Activated CD4-positive, alpha-beta T cell treated with anti-CD3 and anti-CD28 coated beads, Interleukin-2, amount 50 U/mL, for 16 hours (primary cell): ENCODE results near the gene DDAH1.

Source experiments
- DNase-seq: peaks from one replicate; pipeline ENCODE4 v3.0.0-alpha.2; 2020

Gene DDAH1

DNA sequence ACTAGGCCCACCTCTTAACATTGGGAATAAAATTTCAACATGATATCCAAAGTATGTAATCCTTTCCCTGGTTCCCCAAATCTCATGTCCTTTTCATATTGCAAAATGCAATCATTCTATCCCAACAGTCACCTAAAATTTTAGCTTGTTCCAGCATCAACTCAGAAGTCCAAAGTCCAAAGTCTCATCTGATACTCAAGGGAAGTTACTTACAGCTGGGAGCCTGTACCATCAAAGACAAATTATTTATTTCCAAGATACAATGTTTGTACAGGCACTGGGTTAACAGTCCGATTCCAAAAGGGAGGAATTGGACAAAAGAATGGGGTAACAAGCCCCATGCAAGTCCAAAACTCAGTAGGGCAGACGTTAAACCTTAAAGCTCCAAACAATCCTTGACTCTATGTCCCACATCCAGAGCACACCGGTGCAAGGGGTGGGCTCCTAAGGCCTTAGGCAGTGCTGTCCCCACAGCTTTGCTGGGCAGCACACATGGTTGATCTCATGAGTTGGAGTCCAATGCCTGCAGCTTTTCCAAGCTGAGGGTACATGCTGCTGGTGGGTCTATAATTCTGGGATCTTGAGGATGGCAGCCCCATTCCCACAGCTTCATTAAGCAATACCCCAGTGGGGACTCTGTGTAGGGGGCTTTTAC, 78.8 kb downstream of the DDAH1 start:
- no peak for DNase-seq

DNA sequence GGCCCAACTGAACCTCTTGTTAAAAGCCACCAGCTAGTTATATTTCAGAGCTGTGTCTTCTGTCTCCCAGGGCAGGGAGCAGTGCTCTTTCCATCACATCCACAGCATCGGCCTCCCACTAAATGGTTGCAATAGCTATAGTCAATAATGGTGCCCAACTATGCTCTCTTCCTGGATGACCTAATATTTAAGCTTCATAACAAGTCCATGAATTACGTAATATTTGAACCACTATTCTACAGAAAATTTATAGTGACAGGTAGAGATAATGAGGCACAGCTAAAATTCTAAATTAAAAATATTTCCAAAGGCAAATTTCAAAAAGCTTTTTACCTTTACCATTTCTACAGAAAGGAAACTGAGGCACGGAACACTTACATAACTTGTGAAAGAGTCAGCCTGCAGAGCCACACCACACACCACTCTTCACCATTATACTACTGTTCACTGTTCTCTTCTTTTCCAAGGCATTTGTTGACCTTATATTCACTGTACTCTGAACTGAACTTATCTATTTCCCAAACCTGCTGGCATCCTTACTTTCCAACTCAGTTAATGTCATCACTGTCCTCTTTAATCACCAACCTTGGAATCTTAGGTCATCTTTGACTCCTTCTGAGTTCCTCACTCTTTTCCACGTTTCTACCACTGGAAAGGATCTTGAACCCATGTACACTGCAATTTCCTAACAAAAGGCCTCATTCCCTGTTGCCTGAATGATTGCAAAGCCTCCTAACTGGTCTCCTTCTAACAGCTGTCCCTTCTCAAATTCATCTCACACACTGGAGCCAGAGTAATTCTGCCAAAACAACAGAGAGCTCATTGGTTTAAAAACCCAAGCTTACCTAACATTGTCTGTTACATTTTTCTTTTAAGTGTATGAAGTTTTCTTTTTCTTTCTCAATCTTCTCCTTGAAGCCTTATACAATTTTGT, 85.5 kb downstream of the DDAH1 start:
- no peak for DNase-seq

DNA sequence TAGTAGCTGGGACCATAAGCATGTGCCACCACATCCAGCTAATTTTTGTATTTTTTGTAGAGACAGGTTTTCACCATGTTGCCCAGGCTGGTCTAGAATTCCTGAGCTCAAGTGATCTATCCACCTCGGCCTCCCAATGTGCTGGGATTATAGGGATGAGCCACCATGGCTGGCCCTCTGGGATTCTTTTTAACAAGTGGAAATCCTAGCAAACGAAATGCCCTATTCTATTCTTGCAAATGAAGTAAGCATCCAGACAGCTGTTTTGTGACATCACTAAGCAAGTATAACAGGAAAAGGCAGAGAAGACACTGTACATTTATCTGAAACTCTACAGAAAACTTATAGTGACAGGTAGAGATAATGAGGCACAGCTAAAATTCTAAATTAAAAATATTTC, 86.4 kb downstream of the DDAH1 start:
- no peak for DNase-seq

DNA sequence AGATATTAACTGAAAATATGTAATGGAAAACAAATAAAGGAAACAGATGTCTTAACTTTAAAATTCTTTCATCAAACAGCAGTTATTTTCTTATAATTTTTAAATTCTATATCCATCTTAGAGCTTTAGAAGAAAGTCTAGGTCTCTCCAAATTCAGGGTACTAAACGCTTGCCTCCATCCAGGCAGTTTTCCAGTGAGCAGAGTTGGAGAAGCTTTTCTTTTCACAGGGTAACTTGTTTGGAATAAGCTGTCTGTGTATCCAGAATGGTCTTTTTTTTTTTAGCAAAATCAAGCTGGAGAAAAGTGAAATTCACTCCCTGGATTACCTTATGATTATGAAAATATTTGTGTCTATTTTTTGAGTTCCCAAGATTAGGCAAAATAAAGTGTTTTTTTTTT, 88.6 kb downstream of the DDAH1 start:
- DNase-seq, result no peak

DNA sequence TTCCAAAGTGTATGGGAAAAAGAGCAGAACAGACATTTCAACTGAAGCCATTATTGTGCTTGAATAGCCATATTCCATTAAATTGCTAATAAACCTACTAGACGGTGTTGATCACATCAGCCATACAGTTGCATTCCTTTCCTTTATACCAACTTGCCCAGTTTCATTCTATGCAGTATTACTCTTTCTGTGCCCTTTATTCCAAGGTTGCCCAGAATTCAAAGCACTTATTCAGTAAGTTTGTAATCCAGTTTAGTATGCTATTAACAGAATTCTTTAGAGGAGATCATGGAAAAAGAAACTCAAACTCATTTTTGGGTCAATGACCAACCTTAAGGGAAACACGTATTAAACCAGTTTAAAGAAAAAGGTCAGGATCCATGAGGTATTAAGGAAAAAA, 89.5 kb downstream of the DDAH1 start:
- no peak for DNase-seq

DNA sequence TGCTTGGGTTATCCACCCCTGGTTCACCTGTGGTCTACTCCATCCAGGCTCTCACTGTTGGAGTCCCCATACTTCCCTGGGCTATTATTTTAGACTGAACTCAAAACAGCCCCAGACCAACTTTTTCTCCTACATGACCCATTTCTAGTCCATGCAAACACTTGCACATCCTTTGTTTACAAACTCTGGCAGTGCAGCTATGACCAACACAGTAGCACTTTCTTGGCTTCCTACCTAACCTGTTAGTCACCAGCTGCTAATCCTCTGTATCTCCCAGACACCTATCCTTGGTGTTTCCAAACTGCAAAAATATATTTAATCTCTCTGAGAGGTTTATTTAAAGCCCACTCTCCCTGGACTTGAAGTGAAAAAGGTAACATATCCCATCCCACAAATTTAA, 90.8 kb downstream of the DDAH1 start:
- no peak for DNase-seq

DNA sequence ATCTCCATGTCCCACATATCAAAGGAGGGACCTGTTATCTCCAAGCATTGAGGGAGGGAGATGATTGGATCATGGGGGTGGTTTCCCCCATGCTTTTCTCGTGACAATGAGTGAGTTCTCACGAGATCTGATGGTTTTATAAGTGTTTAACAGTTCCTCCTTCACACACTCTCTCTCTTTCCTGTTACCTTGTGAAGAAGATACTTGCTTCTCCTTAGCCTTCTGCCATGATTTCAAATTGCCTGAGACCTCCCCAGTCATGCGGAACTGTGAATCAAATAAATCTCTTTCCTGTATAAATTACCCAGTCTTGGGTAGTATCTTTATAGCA, 91.6 kb downstream of the DDAH1 start:
- no peak for DNase-seq

DNA sequence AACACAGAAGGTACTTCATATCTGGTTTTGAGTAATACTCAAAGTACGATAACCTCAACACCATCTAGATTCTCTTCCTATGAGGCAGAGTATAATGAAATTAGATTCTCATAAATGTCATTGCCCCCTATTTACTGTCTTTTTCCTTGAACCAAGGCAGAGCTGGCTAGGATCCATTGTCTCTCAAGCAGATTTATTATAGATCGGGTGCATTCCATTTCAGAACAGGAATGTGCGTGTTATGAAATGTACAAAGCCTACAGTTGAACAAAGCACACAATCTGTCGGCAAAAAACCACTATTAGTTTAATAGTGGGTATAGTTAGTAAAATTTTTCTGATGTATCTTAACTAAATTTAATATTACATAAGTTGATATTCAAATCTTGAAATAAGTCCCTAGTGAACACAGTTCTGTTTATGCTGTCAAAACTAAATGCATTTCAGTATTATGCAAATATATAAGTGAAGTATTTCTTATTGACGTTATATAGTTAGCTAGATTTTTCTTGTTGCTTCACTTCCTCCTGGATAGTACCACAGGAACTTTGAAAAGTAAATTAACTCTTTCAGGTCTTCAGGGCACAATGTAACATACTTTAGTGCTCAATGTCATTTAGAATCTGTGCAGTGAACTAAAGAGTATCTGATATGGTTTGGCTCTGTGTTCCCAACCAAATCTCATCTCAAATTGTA, 92.1 kb downstream of the DDAH1 start:
- no peak for DNase-seq

DNA sequence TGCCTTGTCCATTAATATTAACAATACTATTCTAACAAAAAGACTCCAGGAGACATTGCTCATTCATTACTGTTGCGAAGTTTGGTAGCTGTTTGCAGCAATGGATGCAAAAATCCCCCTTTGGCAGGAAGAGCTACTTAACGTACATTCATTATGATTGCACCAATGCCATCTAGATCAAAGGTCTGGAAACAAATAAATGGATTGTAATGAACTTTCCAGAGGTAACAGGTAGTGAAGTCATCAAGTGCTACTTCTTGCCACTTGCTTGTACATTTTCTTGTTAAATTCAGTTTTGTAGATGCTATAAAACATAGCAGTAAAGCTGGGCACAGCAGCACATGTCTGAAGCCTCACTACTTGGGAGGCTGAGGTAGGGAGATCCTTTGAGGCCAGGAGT, 93.9 kb downstream of the DDAH1 start:
- DNase-seq, result no peak

DNA sequence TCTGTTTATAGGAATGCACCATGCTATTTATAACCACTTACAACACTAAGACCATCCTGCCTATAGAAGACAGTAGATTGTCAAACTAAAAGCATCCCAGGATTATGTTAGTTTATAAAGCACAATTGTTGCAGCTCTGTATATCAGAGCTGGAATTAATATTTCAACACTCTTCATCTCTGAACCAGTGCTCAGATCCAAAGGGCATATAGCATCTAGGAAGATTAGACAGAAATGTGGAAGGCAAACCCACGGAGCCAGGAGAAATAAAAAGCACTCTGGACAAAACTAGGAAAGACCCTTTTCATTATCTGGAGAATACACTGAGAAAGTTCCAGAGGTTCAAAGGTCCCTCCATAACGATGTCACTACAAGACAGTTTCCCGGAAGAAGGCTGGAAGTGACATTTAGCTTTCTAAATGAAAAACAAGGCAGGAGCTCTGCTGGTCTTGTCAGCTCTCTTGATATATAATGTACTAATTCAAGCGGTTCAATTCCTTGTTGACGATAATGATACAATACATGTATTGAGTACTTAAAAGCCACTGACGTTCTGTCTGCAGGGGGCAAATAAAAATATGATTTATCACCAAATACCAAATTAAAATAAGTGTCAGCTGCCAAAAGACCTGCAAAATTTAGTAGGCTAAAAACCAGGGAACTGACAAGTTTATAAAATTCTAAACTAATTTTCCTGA, 96.7 kb downstream of the DDAH1 start:
- no peak for DNase-seq

DNA sequence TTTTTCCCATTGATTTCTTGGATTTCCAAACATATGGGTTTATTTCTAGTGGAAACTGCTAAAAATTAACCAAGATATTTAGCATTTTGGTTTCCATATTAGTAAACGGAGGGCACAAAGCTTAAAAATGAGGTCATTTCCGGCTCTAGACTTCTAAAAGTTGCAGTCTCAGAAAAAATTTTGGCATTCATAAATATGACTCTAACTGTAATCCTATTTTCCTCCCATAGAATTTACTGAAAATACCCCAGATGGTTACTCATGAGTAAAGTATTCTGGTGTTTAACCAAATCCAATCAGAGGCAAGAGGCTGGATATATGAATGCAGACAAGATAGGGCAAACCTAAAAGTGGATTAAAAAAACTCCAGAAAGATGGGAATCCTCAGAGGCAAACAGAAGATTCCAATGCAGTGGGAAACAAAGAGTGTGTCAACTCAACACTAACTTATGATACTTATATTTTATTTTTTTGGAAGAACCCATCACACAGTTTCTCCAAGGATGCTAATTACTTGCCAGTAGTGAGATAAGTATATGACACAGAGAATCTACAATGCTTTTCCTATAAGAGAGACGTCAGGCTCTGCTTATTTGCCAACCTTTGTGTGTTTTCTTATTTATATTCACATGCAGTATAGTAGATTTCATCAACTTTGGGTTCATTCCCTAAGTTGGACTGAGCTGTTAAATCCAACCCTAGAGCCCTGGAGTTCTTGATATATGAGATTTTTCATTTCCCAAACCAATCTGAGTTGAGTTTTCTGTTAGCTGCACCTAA, 98.4 kb downstream of the DDAH1 start:
- no peak for DNase-seq

DNA sequence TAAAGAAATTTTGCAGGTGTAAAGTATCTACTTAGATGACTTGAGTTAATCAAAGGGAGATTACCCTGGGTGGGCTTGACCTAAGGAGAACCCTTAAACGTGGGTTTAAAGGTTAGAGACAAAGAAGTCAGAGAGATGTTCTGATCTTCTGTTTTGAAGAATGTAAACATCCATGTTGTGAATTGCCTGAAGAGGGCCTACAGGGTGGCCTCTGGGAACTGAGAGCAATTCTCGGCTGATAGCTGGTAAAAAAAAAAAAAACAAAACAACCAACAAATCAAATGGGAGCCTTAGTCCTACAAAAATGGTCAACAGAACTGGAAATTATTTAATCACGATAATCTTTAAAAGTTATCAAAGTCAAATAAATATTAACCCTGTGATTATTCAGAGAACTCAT, 99.1 kb downstream of the DDAH1 start:
- DNase-seq, result no peak

DNA sequence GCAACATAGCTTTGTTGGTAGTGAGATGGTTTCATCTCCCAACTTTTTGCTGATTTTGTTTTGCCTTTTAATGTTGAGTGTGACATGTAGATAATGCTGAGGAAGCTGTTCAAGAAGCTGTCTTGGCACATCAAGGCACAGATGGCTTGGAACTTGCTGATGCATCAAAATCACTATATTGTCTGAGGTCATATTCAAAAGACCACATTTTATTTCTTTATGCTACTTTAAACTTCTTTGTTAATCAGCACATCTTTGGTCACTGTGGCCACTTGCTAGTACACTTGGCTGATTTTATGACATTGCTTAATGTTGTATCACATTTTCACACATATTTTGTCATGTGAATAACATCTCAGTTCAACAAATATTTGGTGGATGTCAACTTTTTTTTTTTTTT, 101.4 kb downstream of the DDAH1 start:
- DNase-seq, result no peak

DNA sequence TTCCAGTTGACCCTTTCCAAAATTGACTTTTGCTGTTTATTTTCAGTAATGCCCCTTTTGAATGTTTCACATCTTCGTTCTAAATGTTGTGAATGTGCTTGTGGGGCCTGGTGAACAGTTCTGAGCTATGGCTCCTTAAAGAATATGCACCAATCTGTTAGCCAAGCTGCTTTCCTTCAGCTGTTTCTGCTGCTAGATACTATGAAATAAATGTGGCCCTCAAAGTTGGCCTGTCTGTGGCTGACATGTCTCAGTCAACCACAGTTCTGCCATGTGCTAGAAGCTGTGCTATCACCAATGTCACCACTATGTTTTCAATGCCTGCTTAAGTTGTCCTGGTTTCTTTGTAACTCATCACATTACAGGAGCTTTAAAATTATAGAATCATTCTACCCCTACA, 101.9 kb downstream of the DDAH1 start:
- no peak for DNase-seq

DNA sequence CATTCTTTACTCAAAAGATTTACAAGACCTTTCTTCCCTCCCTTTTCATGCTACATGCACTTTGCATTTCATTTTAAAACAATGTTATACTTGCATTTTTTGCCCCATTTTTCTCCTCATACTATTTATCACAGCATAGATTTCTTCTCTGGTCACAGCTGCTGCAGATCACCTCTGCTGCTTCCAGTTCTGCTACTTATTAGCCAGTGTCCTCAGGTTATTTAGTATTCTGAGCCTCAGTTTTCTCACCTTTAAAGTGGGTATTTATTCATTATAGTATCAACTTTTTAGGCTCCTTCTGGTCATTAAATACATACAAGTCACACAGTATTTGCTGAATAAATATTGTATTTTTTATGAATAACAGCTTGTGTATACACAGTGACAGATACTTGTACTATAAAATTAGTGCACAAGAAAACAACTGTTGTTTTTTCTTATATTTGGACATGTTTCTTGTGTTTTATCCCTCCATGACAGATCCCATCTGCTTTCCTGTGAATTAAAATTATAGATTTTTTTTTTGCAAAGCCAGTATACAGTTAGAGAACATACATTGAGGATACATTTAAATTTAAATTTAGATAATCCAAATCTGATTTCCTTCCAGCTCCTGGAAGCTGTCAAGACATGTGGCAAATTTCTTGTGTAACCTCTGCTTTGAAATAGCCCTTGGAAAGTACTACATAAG, 103.2 kb downstream of the DDAH1 start:
- DNase-seq, result no peak

DNA sequence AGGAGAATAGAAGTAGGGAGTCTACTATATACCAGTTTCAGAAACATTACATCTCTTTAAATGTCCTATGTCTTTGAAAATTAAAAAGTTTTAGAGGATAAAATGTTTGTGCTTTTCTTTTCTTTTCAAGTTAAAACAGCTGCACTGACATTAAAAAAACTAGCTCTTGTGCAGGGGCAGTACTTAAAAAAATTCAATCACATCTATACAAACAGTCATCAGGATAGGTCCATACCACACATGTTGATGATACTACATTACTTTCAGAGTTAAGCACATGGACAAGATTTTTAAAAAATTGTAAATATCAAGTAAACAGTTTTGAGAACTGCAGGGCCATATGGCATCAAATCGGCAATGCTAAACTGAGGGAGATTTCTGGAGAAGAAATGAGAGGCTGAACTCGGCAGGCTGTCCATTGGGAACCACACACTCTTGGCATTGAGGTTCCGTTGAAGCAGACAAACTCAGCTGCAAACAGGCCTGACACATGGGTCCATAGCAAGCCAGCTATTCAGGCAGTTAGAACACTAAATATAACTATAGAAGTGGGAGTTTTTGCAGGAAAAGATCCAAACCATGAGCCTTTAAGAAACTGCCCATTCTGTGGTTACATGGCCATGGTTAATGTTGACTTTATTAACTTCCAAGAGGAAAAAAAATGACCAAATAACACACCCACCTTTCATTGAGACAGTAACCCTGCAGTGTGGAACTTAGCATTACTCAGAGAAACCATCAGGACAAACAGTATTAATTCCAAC, 104.0 kb downstream of the DDAH1 start:
- DNase-seq, result no peak

DNA sequence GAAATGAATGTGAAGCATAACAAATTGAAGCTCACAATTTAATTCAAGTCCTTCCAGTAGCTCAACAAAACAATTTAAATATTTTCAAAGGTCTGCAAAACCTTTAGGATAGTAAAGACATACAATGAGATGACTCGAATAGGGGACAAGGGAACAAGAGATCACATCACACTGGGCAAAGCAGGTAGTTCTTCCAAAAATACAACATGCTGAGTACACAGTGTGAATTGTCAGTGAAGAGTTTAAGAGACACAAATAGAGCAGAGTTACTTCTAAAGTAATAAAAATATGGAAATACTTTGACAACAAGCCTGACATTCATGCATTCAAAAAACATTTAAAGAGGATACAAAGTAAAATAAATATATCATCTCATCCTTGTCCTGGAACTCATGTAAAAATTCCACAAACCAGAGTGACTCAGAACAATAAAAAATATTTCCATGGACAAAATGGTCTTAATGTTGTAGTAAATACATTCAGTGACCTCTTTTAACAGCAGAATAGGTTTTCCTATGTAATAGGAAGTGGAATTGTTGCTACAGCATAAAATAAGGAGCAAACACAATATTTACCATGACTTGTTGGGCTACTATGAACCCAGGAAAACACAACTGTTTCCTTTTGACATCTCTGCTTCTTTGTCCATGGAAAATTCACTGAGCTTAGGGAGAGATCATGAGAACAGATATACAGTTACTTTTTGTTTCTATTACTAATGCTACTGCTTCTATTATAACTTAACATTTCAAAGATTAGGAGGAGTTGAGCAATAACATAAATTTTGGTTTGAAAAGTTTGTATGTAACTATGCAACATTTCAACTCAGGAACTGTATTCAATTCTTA, 104.9 kb downstream of the DDAH1 start:
- no peak for DNase-seq

DNA sequence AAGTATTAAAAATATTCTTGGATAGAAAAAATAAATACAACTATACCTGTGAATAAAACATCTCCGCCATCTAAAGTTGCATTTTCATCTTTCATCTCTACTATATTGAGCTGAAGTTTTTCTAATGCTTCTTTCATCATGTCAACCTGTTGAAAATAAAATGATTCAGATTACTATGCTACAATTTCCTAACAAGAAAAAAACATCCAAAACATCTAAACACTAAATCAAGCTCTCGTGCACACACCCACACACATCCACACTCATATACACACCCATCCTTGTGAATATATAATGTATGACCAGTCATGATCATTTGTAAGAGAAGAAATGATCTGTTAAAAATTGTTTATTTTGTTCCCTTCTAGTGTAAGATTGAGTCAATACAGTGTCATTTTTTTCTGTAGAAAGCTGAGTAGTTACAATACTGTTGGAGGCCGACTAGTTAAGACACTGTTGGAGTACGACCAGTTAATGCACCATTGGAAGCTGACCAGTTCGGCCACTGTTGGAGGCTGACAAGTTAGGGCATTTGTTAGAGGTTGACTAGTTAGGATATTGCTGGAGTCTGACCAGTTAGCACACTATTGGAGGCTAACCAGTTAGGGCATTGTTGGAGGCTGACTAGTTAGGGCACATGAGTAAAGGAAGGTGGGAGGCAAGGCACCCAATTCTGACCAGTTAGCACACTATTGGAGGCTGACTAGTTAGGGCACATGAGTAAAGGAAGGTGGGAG, 106.1 kb downstream of the DDAH1 start:
- no peak for DNase-seq

DNA sequence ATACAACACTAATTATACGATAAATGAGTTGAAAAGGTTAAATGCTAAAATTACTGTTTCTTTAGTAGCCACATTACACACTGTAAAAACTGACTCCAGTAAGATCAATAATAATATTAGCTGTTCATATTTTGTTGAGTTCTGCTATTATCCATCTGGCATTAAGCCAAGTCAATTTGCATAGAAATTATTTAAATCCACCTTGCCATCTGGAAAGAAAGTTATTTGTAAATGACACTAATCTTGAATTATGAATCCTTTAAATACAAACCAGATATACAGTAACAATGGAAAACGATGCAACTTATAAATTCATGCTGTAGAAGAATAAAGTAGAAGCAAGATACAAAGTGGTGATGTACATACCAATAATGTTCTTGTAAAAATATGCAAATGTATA, 107.1 kb downstream of the DDAH1 start:
- DNase-seq, result no peak
